ENCODE measurements around the gene WNT7A. TPM values are rescaled to one million over a fixed set of nuclear protein-coding genes. Genes with fewer than 3 reads are reported as not detected.

WNT7A gene
- total RNA-seq, 1 experiment from 2014 or later: not detected

DNA sequence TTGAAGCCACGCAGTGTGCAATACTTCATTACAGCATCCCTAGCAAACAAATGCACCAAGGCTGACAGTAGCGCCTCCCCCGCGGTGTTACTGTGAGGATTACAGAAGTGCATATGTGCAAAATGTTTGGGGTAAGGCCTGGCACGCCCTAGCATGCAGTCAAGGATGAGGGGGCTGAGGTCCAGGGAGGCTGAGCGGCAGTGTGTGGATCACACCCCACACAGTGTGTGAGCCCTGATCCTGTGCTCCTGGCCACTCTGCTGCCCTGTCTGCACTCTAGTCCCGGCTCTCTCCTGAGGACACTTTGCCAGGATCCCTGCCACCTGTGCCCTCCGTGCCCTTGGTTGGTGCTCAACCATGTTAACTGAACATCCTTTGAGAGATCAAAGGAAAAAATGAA lies 71.3 kb downstream of the WNT7A start:
- H4K20me1 ChIP-seq (ENCODE audit: control insufficient read depth, insufficient read depth, insufficient read length): no peaks in the 10 kb centered on the region
- H2BK12ac ChIP-seq (ENCODE audit: insufficient read length, low read depth, low read length): no peak overlapping the region
- H3K27me3 ChIP-seq (ENCODE audit: insufficient read depth, low read length): no peaks in the 10 kb centered on the region
- H3K23me2 ChIP-seq (ENCODE audit: insufficient read length, low read depth, low read length, poor library complexity, severe bottlenecking): no peaks in the 10 kb centered on the region
- H3K4ac ChIP-seq (ENCODE audit: low read depth, low read length): no peak overlapping the region
- H3K9ac ChIP-seq (ENCODE audit: extremely low read depth, insufficient read length, low read length): no peak overlapping the region
- no peak for TF ChIP-seq CTCF (conservative IDR thresholded peaks at IDR 0.05)
- no peak overlapping the region for H3K18ac ChIP-seq (ENCODE audit: insufficient read length, low read depth, low read length)
- H3K79me1 ChIP-seq (ENCODE audit: insufficient read depth, low read depth, low read length, poor library complexity, severe bottlenecking): no peaks in the 10 kb centered on the region
- H3K27me3 Mint-ChIP-seq (ENCODE audit: low read depth): peaks cover 13% of the 10 kb centered on the region
- H3K4me1 Mint-ChIP-seq: no peaks in the 10 kb centered on the region
- H2BK120ac ChIP-seq (ENCODE audit: low read depth, low read length, poor library complexity, severe bottlenecking): no peak overlapping the region
- DNase-seq: no peak
- H4K8ac ChIP-seq (replicated peaks; ENCODE audit: insufficient read length, low read depth, low read length): no peak overlapping the region
- no peaks in the 10 kb centered on the region for H3K9me3 ChIP-seq (ENCODE audit: control insufficient read depth, low read depth, low read length)
- no peak overlapping the region for H4K91ac ChIP-seq (ENCODE audit: insufficient read length, low read depth, low read length)
- H3T11ph ChIP-seq (ENCODE audit: low read length): no peak overlapping the region
- no peak overlapping the region for H3K56ac ChIP-seq (ENCODE audit: insufficient read length, low read depth, low read length)
- no peak overlapping the region for H4K5ac ChIP-seq (ENCODE audit: insufficient read length, low read depth, low read length)
- H3K23ac ChIP-seq (ENCODE audit: insufficient read length, low read depth, low read length): no peak overlapping the region
- H3K79me2 ChIP-seq (ENCODE audit: insufficient read depth, low read length): no peaks in the 10 kb centered on the region
- no CpG with 5 or more reads among the region's 8 CpGs for WGBS (ENCODE audit: extremely low coverage, insufficient read length, low lambda C conversion rate)
- H2AFZ ChIP-seq (ENCODE audit: low read length): no peak overlapping the region
- H3K36me3 Mint-ChIP-seq (ENCODE audit: insufficient read depth in 1 of 3, low read depth in 3 of 3): peaks cover 0 to 6% (median 2%) of the 10 kb centered on the region in 3 experiments; a peak in 4 of 7 replicates
- no peaks in the 10 kb centered on the region for H3K4me1 ChIP-seq (ENCODE audit: insufficient read depth, low read length)
- H3K4me2 ChIP-seq (ENCODE audit: insufficient read depth, insufficient read length, low read length): no peak overlapping the region
- H2AK5ac ChIP-seq (ENCODE audit: insufficient read length, low read length): no peak overlapping the region
- no peak overlapping the region for H3K14ac ChIP-seq (ENCODE audit: insufficient read depth, low read length)
- H2BK20ac ChIP-seq (ENCODE audit: low read depth, low read length, poor library complexity, severe bottlenecking): no peak overlapping the region
- peaks cover 3 to 9% of the 10 kb centered on the region in 2 experiments for H3K9me3 Mint-ChIP-seq
- H3K4me3 Mint-ChIP-seq: no peak overlapping the region
- no peak overlapping the region for H3K27ac Mint-ChIP-seq
- H3K27ac ChIP-seq (ENCODE audit: insufficient read length, low read depth, low read length): no peak overlapping the region
- H2BK5ac ChIP-seq (ENCODE audit: insufficient read length, low read length): no peak overlapping the region
- H2BK15ac ChIP-seq (ENCODE audit: low read depth, low read length): no peak overlapping the region

Measured in H9 (cell line).